GM12878 (cell line): ENCODE measurements around the gene GNG3. TPM values are rescaled to one million over a fixed set of nuclear protein-coding genes. Genes with fewer than 3 reads are reported as not detected.

ENCODE experiments used
- BCL11A ChIP-seq: IDR thresholded peaks from 2 replicates; pipeline ENCODE4 v1.6.1; 2011; ENCODE audit warnings: low read depth, low read length
- CHD4 ChIP-seq: fragments of 200-600 bp; sonication (generic); IDR thresholded peaks from 2 replicates; pipeline ENCODE4 v1.6.1; 2016; ENCODE audit warnings: mild to moderate bottlenecking
- CREB1 ChIP-seq: IDR thresholded peaks from 2 replicates; pipeline ENCODE4 v1.6.1; 2012; ENCODE audit warnings: low read depth, mild to moderate bottlenecking, inconsistent platforms
- MTA2 ChIP-seq: fragments of 450-650 bp; IDR thresholded peaks from 2 replicates; pipeline ENCODE4 v1.6.1; 2016; ENCODE audit warnings: low read depth, mild to moderate bottlenecking, moderate library complexity
- NBN ChIP-seq: fragments of 450-650 bp; IDR thresholded peaks from 2 replicates; pipeline ENCODE4 v1.6.1; 2016
- PAX5 ChIP-seq: IDR thresholded peaks from 2 replicates; pipeline ENCODE4 v1.6.1; 2011; ENCODE audit warnings: low read depth, low read length, borderline replicate concordance
- RELA ChIP-seq: fragments of 450-650 bp; IDR thresholded peaks from 2 replicates; pipeline ENCODE4 v1.8.0; 2014; ENCODE audit warnings: borderline replicate concordance; ENCODE audit not compliant: partially characterized antibody
- WRNIP1 ChIP-seq: IDR thresholded peaks from 2 replicates; pipeline ENCODE4 v1.6.1; 2011; ENCODE audit warnings: low read depth, low read length, improper control_type of control experiment, borderline replicate concordance
- ZNF207 ChIP-seq: fragments of 450-650 bp; IDR thresholded peaks from 2 replicates; pipeline ENCODE4 v1.6.1; 2014; ENCODE audit warnings: antibody characterized with exemption, mild to moderate bottlenecking, borderline replicate concordance
- polyA plus RNA-seq, 11 experiments: library from polyadenylated mRNA; depleted of rRNA in 4 of 11; unstranded in 6 of 11; stranded (reverse) in 5 of 11; fragments of >200 nt; fragmentation: Nextera tagmentation in 4 of 11; fragmentation: Illumina TruSeq in 1 of 11; extraction: Ambion mirVana in 4 of 11; extraction: Trizol in 1 of 11; gene quantifications; 1 replicate in 1 of 11; 2 replicates in 10 of 11; pipeline versions ENCODE4 v1.2.1 to v1.2.3, GENCODE V29; 2011 to 2016; ENCODE audit warnings: inconsistent platforms in 2 of 11, missing spikeins in 2 of 11, low read depth in 1 of 11
- total RNA-seq, 4 experiments: library from RNA; depleted of rRNA in 3 of 4; stranded (reverse); fragments of >200 nt in 3 of 4; fragmentation: Illumina TruSeq in 1 of 4; extraction: Trizol in 1 of 4; gene quantifications; 2 replicates each; pipeline versions ENCODE4 v1.2.1 to v1.2.3, GENCODE V29; 2013 to 2021
- TF ChIP-seq, protein P1 (sequence below): fragments of 450-650 bp; conservative IDR thresholded peaks from 2 replicates; pipeline ENCODE4 v1.6.1; 2017; ENCODE audit warnings: mild to moderate bottlenecking, moderate library complexity
- TF ChIP-seq, protein P2 (sequence below): IDR thresholded peaks from 2 replicates; pipeline ENCODE4 v1.6.1; 2012; ENCODE audit warnings: low read depth, low read length, improper control_type of control experiment
- TF ChIP-seq, protein P3 (sequence below): IDR thresholded peaks from 2 replicates; pipeline ENCODE4 v1.6.1; 2012; ENCODE audit warnings: improper control_type of control experiment, low read depth, low read length; ENCODE audit not compliant: insufficient replicate concordance
- TF ChIP-seq, protein P4 (sequence below): IDR thresholded peaks from 2 replicates; pipeline ENCODE4 v1.6.1; 2011; ENCODE audit warnings: mild to moderate bottlenecking, low read depth, low read length, moderate library complexity; ENCODE audit not compliant: insufficient replicate concordance
- TF ChIP-seq, protein P5 (sequence below): fragments of 450-650 bp; formaldehyde crosslinking; IDR thresholded peaks from 2 replicates; pipeline ENCODE4 v1.4.0; 2020; ENCODE audit warnings: mild to moderate bottlenecking, moderate library complexity

Gene GNG3
- total and polyA plus RNA-seq, 10 of the 15 experiments (the other 5 are each of a cell fraction or from before 2014, with no cell fraction given) = 0.27 to 0.83 (median 0.57) TPM; not detected in 5

DNA sequence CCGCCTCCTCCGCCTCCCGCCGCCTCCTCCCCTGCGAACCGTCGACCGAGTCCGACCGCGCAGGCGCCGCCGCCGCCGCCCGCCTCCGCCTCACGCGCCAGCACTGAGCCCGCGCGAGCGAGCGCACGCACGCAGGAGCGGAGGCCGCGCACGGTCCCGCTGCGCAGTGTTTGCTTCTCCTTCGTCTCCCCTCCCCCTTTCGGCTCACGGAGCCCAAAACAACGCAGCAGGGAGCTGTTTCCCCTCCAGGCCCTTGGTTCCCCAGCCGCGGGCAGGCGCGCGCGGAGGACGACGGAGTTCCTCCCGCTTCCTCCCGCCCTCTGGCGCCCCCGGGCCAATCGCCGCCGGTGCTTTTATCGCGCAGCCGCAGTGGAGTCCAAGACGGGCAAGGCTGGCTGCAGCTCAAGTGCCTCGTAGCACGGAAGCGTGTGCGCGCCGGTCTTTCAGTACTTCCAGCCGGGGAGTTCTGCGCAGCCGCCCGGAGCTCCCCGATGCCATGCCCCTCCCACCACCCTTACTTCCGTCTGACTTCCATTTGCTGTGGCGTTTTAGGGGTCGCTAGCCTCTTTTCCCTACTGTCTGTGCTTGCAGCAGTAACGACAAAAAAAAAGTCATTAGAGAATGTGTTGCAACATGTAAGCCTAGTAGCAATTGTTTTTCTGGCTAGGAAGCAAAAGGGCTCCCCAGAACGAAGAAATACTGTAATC lies 19.8 kb downstream of the GNG3 start, which contains the start of gene HNRNPUL2 (continued):
- TF ChIP-seq, protein P1, sequence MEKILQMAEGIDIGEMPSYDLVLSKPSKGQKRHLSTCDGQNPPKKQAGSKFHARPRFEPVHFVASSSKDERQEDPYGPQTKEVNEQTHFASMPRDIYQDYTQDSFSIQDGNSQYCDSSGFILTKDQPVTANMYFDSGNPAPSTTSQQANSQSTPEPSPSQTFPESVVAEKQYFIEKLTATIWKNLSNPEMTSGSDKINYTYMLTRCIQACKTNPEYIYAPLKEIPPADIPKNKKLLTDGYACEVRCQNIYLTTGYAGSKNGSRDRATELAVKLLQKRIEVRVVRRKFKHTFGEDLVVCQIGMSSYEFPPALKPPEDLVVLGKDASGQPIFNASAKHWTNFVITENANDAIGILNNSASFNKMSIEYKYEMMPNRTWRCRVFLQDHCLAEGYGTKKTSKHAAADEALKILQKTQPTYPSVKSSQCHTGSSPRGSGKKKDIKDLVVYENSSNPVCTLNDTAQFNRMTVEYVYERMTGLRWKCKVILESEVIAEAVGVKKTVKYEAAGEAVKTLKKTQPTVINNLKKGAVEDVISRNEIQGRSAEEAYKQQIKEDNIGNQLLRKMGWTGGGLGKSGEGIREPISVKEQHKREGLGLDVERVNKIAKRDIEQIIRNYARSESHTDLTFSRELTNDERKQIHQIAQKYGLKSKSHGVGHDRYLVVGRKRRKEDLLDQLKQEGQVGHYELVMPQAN = peak; percentile 61
- TF ChIP-seq, protein P2, sequence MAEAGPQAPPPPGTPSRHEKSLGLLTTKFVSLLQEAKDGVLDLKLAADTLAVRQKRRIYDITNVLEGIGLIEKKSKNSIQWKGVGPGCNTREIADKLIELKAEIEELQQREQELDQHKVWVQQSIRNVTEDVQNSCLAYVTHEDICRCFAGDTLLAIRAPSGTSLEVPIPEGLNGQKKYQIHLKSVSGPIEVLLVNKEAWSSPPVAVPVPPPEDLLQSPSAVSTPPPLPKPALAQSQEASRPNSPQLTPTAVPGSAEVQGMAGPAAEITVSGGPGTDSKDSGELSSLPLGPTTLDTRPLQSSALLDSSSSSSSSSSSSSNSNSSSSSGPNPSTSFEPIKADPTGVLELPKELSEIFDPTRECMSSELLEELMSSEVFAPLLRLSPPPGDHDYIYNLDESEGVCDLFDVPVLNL = peak; percentile 69; the same call in 1 of the 2 replicates
- TF ChIP-seq MTA2 (no peak), CREB1 (no peak; the same call in 1 of the 2 replicates), CHD4 (no peak), NBN (0 out of 2 replicates have a peak, but pooled peaks have one; percentile 52), WRNIP1 (no peak), RELA (peak; percentile 78), BCL11A (no peak), ZNF207 (peak; percentile 86; the same call in 1 of the 2 replicates), PAX5 (no peak; the same call in 1 of the 2 replicates)
- TF ChIP-seq, protein P3, sequence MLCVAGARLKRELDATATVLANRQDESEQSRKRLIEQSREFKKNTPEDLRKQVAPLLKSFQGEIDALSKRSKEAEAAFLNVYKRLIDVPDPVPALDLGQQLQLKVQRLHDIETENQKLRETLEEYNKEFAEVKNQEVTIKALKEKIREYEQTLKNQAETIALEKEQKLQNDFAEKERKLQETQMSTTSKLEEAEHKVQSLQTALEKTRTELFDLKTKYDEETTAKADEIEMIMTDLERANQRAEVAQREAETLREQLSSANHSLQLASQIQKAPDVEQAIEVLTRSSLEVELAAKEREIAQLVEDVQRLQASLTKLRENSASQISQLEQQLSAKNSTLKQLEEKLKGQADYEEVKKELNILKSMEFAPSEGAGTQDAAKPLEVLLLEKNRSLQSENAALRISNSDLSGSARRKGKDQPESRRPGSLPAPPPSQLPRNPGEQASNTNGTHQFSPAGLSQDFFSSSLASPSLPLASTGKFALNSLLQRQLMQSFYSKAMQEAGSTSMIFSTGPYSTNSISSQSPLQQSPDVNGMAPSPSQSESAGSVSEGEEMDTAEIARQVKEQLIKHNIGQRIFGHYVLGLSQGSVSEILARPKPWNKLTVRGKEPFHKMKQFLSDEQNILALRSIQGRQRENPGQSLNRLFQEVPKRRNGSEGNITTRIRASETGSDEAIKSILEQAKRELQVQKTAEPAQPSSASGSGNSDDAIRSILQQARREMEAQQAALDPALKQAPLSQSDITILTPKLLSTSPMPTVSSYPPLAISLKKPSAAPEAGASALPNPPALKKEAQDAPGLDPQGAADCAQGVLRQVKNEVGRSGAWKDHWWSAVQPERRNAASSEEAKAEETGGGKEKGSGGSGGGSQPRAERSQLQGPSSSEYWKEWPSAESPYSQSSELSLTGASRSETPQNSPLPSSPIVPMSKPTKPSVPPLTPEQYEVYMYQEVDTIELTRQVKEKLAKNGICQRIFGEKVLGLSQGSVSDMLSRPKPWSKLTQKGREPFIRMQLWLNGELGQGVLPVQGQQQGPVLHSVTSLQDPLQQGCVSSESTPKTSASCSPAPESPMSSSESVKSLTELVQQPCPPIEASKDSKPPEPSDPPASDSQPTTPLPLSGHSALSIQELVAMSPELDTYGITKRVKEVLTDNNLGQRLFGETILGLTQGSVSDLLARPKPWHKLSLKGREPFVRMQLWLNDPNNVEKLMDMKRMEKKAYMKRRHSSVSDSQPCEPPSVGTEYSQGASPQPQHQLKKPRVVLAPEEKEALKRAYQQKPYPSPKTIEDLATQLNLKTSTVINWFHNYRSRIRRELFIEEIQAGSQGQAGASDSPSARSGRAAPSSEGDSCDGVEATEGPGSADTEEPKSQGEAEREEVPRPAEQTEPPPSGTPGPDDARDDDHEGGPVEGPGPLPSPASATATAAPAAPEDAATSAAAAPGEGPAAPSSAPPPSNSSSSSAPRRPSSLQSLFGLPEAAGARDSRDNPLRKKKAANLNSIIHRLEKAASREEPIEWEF = no peak
- TF ChIP-seq, protein P4, sequence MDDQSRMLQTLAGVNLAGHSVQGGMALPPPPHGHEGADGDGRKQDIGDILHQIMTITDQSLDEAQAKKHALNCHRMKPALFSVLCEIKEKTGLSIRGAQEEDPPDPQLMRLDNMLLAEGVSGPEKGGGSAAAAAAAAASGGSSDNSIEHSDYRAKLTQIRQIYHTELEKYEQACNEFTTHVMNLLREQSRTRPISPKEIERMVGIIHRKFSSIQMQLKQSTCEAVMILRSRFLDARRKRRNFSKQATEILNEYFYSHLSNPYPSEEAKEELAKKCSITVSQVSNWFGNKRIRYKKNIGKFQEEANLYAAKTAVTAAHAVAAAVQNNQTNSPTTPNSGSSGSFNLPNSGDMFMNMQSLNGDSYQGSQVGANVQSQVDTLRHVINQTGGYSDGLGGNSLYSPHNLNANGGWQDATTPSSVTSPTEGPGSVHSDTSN = no peak
- TF ChIP-seq, protein P5, sequence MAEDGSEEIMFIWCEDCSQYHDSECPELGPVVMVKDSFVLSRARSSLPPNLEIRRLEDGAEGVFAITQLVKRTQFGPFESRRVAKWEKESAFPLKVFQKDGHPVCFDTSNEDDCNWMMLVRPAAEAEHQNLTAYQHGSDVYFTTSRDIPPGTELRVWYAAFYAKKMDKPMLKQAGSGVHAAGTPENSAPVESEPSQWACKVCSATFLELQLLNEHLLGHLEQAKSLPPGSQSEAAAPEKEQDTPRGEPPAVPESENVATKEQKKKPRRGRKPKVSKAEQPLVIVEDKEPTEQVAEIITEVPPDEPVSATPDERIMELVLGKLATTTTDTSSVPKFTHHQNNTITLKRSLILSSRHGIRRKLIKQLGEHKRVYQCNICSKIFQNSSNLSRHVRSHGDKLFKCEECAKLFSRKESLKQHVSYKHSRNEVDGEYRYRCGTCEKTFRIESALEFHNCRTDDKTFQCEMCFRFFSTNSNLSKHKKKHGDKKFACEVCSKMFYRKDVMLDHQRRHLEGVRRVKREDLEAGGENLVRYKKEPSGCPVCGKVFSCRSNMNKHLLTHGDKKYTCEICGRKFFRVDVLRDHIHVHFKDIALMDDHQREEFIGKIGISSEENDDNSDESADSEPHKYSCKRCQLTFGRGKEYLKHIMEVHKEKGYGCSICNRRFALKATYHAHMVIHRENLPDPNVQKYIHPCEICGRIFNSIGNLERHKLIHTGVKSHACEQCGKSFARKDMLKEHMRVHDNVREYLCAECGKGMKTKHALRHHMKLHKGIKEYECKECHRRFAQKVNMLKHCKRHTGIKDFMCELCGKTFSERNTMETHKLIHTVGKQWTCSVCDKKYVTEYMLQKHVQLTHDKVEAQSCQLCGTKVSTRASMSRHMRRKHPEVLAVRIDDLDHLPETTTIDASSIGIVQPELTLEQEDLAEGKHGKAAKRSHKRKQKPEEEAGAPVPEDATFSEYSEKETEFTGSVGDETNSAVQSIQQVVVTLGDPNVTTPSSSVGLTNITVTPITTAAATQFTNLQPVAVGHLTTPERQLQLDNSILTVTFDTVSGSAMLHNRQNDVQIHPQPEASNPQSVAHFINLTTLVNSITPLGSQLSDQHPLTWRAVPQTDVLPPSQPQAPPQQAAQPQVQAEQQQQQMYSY (CRISPR knock-in tag) = no peak
